AG04450 (cell line): ENCODE measurements around the gene RET. TPM values are rescaled to one million over a fixed set of nuclear protein-coding genes. Genes with fewer than 3 reads are reported as not detected.

Source experiments
- CTCF ChIA-PET: fragments of 300-600, 350-600 bp; formaldehyde crosslinking; extraction: SDS; loops from one replicate; lab custom pipeline; 2022; ENCODE audit warnings: antibody characterized with exemption, inconsistent platforms; lab: Charles Lee
- POLR2A ChIA-PET: fragments of 350-600 bp; formaldehyde crosslinking; extraction: SDS; loops from one replicate; lab custom pipeline; 2021; ENCODE audit warnings: antibody characterized with exemption, inconsistent platforms; lab: Yijun Ruan, JAX
- DNase-seq: peaks from one replicate; pipeline ENCODE4 v3.0.0-alpha.2; 2011; ENCODE audit warnings: low read depth, low spot score
- H3K27ac ChIP-seq: one replicate; pipeline ENCODE4 v1.5.1; 2012; ENCODE audit warnings: low read depth, low read length, control low read depth
- H3K27me3 ChIP-seq: one replicate; pipeline ENCODE4 v1.6.0; 2012; ENCODE audit warnings: low read length; ENCODE audit not compliant: control insufficient read depth, insufficient read depth
- H3K4me3 ChIP-seq: 2 replicates; pipeline ENCODE4 v1.5.1; 2011; ENCODE audit warnings: mild to moderate bottlenecking, low read depth, low read length, control low read depth
- H3K9me3 ChIP-seq: 2 replicates; pipeline ENCODE4 v1.5.1; 2012; ENCODE audit warnings: low read length; ENCODE audit not compliant: control insufficient read depth, insufficient read depth
- polyA plus RNA-seq: library from polyadenylated mRNA; depleted of rRNA; stranded (reverse); fragments of >200 nt; gene quantifications from 2 replicates; pipeline ENCODE4 v1.2.3, GENCODE V29; 2011
- TF ChIP-seq, protein P1 (sequence below): IDR thresholded peaks from 2 replicates; pipeline ENCODE4 v1.5.1; 2011; ENCODE audit warnings: low read depth, low read length, control low read depth, inconsistent platforms

Gene RET
- polyA plus RNA-seq, 1 experiment, result 0.06 TPM

DNA sequence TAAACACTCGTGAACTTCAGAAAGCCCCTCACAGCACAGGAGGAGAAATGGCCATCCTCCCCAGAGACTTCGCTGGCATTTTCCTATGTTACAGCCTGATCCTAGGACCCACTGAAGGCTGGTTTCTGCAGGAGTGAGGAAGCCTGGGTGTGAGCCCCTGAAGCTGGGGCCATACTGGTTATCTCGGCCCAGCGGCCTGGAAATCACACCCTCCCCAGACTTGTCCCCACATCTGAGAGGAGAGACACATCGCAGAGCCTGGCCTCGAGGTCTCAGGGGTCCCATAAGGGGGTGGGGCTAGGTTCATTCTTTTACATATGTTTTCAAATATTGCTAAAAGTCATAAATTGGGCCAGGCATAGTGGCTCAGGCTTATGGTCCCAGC, 17.5 kb upstream of the RET start:
- ChIA-PET CTCF (no interaction called here), POLR2A (no interaction called here)
- DNase-seq, result no peak
- Histone ChIP-seq H3K9me3 (no peaks in the 10 kb centered on the region), H3K4me3 (no peak overlapping the region), H3K27ac (no peak overlapping the region), H3K27me3 (peaks cover 9% of the 10 kb centered on the region)
- TF ChIP-seq, protein P1, sequence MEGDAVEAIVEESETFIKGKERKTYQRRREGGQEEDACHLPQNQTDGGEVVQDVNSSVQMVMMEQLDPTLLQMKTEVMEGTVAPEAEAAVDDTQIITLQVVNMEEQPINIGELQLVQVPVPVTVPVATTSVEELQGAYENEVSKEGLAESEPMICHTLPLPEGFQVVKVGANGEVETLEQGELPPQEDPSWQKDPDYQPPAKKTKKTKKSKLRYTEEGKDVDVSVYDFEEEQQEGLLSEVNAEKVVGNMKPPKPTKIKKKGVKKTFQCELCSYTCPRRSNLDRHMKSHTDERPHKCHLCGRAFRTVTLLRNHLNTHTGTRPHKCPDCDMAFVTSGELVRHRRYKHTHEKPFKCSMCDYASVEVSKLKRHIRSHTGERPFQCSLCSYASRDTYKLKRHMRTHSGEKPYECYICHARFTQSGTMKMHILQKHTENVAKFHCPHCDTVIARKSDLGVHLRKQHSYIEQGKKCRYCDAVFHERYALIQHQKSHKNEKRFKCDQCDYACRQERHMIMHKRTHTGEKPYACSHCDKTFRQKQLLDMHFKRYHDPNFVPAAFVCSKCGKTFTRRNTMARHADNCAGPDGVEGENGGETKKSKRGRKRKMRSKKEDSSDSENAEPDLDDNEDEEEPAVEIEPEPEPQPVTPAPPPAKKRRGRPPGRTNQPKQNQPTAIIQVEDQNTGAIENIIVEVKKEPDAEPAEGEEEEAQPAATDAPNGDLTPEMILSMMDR, result no peak

GRCh38 chr10:43059828-43060227, 17.0 kb upstream of the RET start:
- DNase-seq, result no peak
- no peaks in the 10 kb centered on the region for H3K9me3 ChIP-seq
- TF ChIP-seq, protein P1, result no peak
- no peak overlapping the region for H3K4me3 ChIP-seq
- peaks cover 6% of the 10 kb centered on the region for H3K27me3 ChIP-seq
- CTCF ChIA-PET, result no interaction called here
- POLR2A ChIA-PET, result no interaction called here
- no peak overlapping the region for H3K27ac ChIP-seq

DNA sequence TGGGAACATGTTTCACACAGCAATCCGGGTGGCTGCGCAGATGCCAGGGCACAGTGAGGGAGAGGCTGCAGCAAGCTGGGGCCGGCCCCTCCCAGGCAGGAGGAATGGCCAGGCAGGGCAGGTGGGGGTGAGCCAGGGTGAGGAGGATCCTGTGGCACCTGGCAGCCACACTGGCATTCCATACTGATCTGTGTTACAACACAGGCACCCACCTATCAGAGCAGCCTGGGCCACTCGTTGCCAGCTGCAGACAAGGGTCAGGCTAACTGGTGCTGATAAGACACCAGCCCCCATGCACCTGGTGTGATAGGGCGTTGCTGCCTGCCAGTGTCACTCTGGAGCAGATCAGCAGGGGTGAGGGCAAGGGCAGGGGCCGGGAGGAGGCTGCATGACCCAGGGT, 16.6 kb upstream of the RET start:
- no peak for DNase-seq
- Histone ChIP-seq H3K4me3 (no peak overlapping the region), H3K27ac (no peak overlapping the region), H3K27me3 (peaks cover 2% of the 10 kb centered on the region), H3K9me3 (no peaks in the 10 kb centered on the region)
- TF ChIP-seq, protein P1, result no peak
- CTCF ChIA-PET, result no interaction called here
- POLR2A ChIA-PET, result no interaction called here

- POLR2A ChIA-PET, result no interaction called here
- no peak overlapping the region for H3K27ac ChIP-seq
- no peak overlapping the region for H3K4me3 ChIP-seq
These were observed 15.5 kb upstream of the RET start for GRCh38 chr10:43061331-43061730.

GRCh38 chr10:43061760-43062159, 15.1 kb upstream of the RET start:
- TF ChIP-seq, protein P1, result no peak
- DNase-seq, result no peak
- Histone ChIP-seq H3K4me3 (no peak overlapping the region), H3K27me3 (peaks cover 4% of the 10 kb centered on the region), H3K27ac (no peak overlapping the region), H3K9me3 (no peaks in the 10 kb centered on the region)
- ChIA-PET POLR2A (no interaction called here), CTCF (no interaction called here)

More at GRCh38 chr10:43061331-43061730, 15.5 kb upstream of the RET start:
- Histone ChIP-seq H3K9me3 (no peaks in the 10 kb centered on the region), H3K27me3 (peaks cover 4% of the 10 kb centered on the region)
- no peak for DNase-seq
- TF ChIP-seq, protein P1, result no peak
- CTCF ChIA-PET, result no interaction called here
